ENCODE data around the gene SYNM.

- TF ChIP-seq CTCF (IDR thresholded peaks at IDR 0.05) (no peak), EP300 (IDR thresholded peaks at IDR 0.05; ENCODE audit: low read depth) (no peak), POLR2A (IDR thresholded peaks at IDR 0.05) (no peak), POLR2AphosphoS5 (IDR thresholded peaks at IDR 0.05) (no peak)
Measured at GRCh38 chr15:99140590-99140989, 35.7 kb downstream of the SYNM start.
